Lower leg skin (tissue), 4 donors: ENCODE measurements around the gene ENTREP3. TPM values are rescaled to one million over a fixed set of nuclear protein-coding genes. Genes with fewer than 3 reads are reported as not detected.
"Not testable (repeated sequence)": the region's sequence is repeated elsewhere in the genome, so short reads cannot be mapped to it uniquely, and the experiment has no call there.

Experiments
- DNase-seq, 2 donors: peaks; one replicate each; pipeline ENCODE4 v3.0.0-alpha.2; 2019; ENCODE audit warnings: low spot score in 2 of 2
- H3K4me3 ChIP-seq: fragments of 200-600 bp; sonication (generic); 2 replicates; pipeline ENCODE4 v1.5.1; 2017; ENCODE audit warnings: mild to moderate bottlenecking, low read depth; ENCODE audit not compliant: poor library complexity, severe bottlenecking
- CTCF ChIP-seq, 3 donors: fragments of 450-650 bp; IDR thresholded peaks; one replicate each; pipeline ENCODE4 v1.5.1; 2016; ENCODE audit warnings: antibody characterized with exemption in 3 of 3, mild to moderate bottlenecking in 3 of 3, moderate library complexity in 2 of 3
- POLR2A ChIP-seq, 2 donors: fragments of 450-650 bp; IDR thresholded peaks; one replicate each; pipeline ENCODE4 v1.6.1; 2016 to 2017; ENCODE audit warnings: antibody characterized with exemption in 2 of 2, mild to moderate bottlenecking in 1 of 2, moderate library complexity in 1 of 2
- WGBS, 2 donors: methylation state at CpG; one replicate each; pipeline ENCODE4 v1.1.5; 2018; 5-methylcytosine and 5-hydroxymethylcytosine counted together
- intact Hi-C: fragments of 100-400 bp; cut with DNase I; formaldehyde crosslinking; loops from one replicate; pipeline ENCODE4 v1.15.0; 2023; ENCODE audit warnings: low total_unique reads
- total RNA-seq, 4 donors: library from RNA; depleted of rRNA; stranded (reverse); fragments of >200 nt; gene quantifications; one replicate each; pipeline ENCODE4 v1.1.0, GENCODE V29; 2016

ENTREP3 gene
- total RNA-seq, 4 donors from 2014 or later: 9.6 to 26.0 (median 18.7) TPM

- DNase-seq: no peak
- 88 to 94% methylated on average over 7 of the region's 7 CpGs for WGBS, 2 donors
- intact Hi-C loops: loop anchor here (5.0 kb wide), 1 partner anchor 656 kb away; the partner anchor contains the start of gene CHRNB2
- TF ChIP-seq POLR2A (IDR thresholded peaks at IDR 0.05): no peak
- no peak for TF ChIP-seq CTCF (IDR thresholded peaks at IDR 0.05)
- no peak overlapping the region for H3K4me3 ChIP-seq
These were observed 32.2 kb downstream of the ENTREP3 start for GRCh38 chr1:155223047-155223446.

GRCh38 chr1:155220211-155220965, 34.9 kb downstream of the ENTREP3 start:
- intact Hi-C loops: loop anchor here (5.0 kb wide), 1 partner anchor 653 kb away; the partner anchor contains the start of gene CHRNB2
- 90 to 93% methylated on average over 10 of the region's 10 CpGs for WGBS, 2 donors
- H3K4me3 ChIP-seq, DNase-seq: not testable (repeated sequence)

GRCh38 chr1:155219592-155220031, 35.7 kb downstream of the ENTREP3 start:
- TF ChIP-seq POLR2A (IDR thresholded peaks at IDR 0.05) (no peak), CTCF (IDR thresholded peaks at IDR 0.05) (no peak)
- H3K4me3 ChIP-seq: no peak overlapping the region
- DNase-seq: no peak
- intact Hi-C loops: loop anchor here (5.0 kb wide), 1 partner anchor 652 kb away; the partner anchor contains the start of gene CHRNB2
- 6 to 23% methylated on average over 1 of the region's 1 CpG for WGBS, 2 donors

- DNase-seq: peak in 1 of 2 donors; percentile 67
- TF ChIP-seq CTCF (IDR thresholded peaks at IDR 0.05) (no peak), POLR2A (IDR thresholded peaks at IDR 0.05) (no peak)
- H3K4me3 ChIP-seq: no peak overlapping the region
- WGBS, 2 donors: 32 to 42% methylated on average over 7 of the region's 7 CpGs
- intact Hi-C loops: no loop called here
These were observed 36.3 kb downstream of the ENTREP3 start for GRCh38 chr1:155218854-155219591.

GRCh38 chr1:155214702-155215101, 40.6 kb downstream of the ENTREP3 start:
- intact Hi-C loops, DNase-seq, H3K4me3 ChIP-seq: not testable (repeated sequence)
- WGBS, 2 donors: 53 to 76% methylated on average over 7 to 10 of the region's 10 CpGs

- DNase-seq, H3K4me3 ChIP-seq, intact Hi-C loops: not testable (repeated sequence)
- 76 to 83% methylated on average over 3 to 5 of the region's 7 CpGs for WGBS, 2 donors
These were observed 43.2 kb downstream of the ENTREP3 start for GRCh38 chr1:155212051-155212440.

GRCh38 chr1:155211381-155212050, 43.8 kb downstream of the ENTREP3 start:
- WGBS, 2 donors: 62 to 65% methylated on average over 13 of the region's 13 CpGs
- DNase-seq, H3K4me3 ChIP-seq, intact Hi-C loops: not testable (repeated sequence)
